GM19397 (cell line): Measurements from ENCODE around the gene ARMH3.

Source experiments
- ATAC-seq: cut with Tn5 transposase; IDR thresholded peaks from one replicate; pipeline ENCODE4 v1.9.1; 2021; ENCODE audit warnings: mild to moderate bottlenecking, moderate library complexity; ENCODE audit not compliant: unreplicated experiment

Gene ARMH3

GRCh38 chr10:101838416-101838970 is 217.5 kb downstream of the ARMH3 start:
- no peak for ATAC-seq

- no peak for ATAC-seq
Observed at GRCh38 chr10:101837748-101838147, 218.2 kb downstream of the ARMH3 start.

- ATAC-seq: no peak
Observed at GRCh38 chr10:101835362-101835761, 220.6 kb downstream of the ARMH3 start.

- ATAC-seq: no peak
Observed at GRCh38 chr10:101834341-101834740, 221.6 kb downstream of the ARMH3 start.

GRCh38 chr10:101833466-101833865 is 222.5 kb downstream of the ARMH3 start:
- no peak for ATAC-seq

GRCh38 chr10:101832325-101832771 is 223.6 kb downstream of the ARMH3 start:
- no peak for ATAC-seq

GRCh38 chr10:101831169-101831811 is 224.7 kb downstream of the ARMH3 start:
- ATAC-seq: no peak

- peak; percentile 70 for ATAC-seq
Observed at GRCh38 chr10:101830322-101831168, 225.4 kb downstream of the ARMH3 start.

- ATAC-seq: peak; percentile 5
Observed at GRCh38 chr10:101829561-101830315, 226.2 kb downstream of the ARMH3 start.

GRCh38 chr10:101828766-101829551 is 227.0 kb downstream of the ARMH3 start:
- no peak for ATAC-seq

- ATAC-seq: no peak
Observed at GRCh38 chr10:101827919-101828600, 227.9 kb downstream of the ARMH3 start.

- ATAC-seq: no peak
Observed at GRCh38 chr10:101826852-101827434, 229.0 kb downstream of the ARMH3 start.

GRCh38 chr10:101824736-101825135 is 231.2 kb downstream of the ARMH3 start:
- ATAC-seq: no peak

- peak; percentile 2 for ATAC-seq
Observed at GRCh38 chr10:101818872-101819633, 236.9 kb downstream of the ARMH3 start.

GRCh38 chr10:101818119-101818871 is 237.7 kb downstream of the ARMH3 start, which contains the start of gene OGA:
Gene OGA, minus strand, starts transcription at chr10:101818444. Its CDS starts 422 bp downstream, at chr10:101818022.
- peak; percentile 74 for ATAC-seq

- ATAC-seq: peak; percentile 4
Observed at GRCh38 chr10:101817337-101818118, 238.4 kb downstream of the ARMH3 start.

- no peak for ATAC-seq
Observed at GRCh38 chr10:101816913-101817336, 239.0 kb downstream of the ARMH3 start.
